ENCODE data around the gene CYP4Z1.
"Not testable (repeated sequence)": the region's sequence is repeated elsewhere in the genome, so short reads cannot be mapped to it uniquely, and the experiment has no call there.

CYP4Z1 gene, protein sequence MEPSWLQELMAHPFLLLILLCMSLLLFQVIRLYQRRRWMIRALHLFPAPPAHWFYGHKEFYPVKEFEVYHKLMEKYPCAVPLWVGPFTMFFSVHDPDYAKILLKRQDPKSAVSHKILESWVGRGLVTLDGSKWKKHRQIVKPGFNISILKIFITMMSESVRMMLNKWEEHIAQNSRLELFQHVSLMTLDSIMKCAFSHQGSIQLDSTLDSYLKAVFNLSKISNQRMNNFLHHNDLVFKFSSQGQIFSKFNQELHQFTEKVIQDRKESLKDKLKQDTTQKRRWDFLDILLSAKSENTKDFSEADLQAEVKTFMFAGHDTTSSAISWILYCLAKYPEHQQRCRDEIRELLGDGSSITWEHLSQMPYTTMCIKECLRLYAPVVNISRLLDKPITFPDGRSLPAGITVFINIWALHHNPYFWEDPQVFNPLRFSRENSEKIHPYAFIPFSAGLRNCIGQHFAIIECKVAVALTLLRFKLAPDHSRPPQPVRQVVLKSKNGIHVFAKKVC

DNA sequence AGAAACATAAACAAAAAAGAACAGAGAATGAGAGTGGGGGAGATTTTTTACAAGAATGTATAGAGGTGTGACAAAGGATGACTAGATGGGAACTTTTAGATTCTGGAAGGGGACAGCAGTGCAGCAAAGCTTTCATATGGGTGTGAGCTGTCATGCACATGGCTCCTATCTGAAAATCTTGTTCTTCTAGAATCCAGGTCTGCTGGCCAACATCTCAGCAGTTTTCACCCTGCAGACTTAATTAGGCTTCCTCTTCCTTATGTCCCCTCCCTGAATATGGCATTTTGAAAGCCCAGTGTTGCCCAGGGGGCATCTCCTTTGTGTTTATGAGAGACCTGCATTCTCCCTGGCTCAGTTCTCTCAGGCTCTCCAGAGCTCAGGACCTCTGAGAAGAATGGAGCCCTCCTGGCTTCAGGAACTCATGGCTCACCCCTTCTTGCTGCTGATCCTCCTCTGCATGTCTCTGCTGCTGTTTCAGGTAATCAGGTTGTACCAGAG lies at the start of gene CYP4Z1:
Gene CYP4Z1, plus strand, starts transcription at position 135 of the 498 bp plus-strand sequence. Its CDS starts 260 bp downstream, at position 395.
- FAIRE-seq = no peak

DNA sequence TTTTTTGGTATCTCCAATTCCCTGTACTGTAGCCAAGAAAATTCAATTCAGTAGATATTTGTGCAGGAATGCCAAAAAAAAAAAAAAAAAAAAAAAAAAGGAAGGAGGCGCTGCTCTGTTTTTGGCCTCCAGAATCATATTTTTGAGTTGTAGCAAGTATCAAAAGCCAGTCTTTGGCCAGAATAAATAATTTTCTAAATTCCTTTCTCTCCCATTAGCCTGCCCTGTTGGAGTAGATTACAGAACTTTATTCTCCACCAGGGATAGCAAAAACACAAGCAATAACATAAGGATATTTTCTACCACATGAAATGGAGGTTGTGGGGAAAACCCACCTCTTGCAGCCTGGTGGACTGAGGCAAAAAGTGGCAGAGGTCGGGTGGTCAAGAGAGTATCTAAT lies 46.0 kb upstream of the CYP4Z1 start:
- FAIRE-seq = no peak

DNA sequence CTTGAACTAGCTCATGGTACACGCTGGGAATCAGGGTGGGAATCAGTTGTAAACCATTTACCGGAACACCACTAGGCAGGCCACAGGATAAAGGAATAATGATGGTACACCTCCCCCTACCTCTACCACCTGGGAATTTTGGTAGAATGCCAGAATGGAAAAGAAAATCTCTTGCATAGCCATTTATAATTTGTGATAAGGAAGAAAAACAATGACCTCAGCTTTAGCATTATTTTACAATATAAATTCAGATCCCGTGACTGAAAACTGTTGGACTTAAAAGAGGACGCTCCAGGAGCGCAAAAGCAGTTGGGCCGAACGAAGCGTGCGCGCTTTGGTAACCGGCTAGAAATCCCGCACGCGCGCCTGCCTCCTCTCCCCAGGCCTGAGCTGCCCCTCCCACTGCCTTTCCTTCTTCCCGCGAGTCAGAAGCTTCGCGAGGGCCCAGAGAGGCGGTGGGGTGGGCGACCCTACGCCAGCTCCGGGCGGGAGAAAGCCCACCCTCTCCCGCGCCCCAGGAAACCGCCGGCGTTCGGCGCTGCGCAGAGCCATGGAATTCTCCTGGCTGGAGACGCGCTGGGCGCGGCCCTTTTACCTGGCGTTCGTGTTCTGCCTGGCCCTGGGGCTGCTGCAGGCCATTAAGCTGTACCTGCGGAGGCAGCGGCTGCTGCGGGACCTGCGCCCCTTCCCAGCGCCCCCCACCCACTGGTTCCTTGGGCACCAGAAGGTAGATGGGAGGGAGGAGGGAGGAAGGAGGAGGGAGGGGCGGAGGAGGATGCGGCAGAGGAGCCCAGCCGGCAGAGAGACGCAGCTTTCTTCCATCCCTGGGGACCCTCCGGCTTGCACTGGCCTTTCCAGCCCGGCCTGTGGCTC lies 43.5 kb upstream of the CYP4Z1 start, which contains the start of gene CYP4X1:
Gene CYP4X1, plus strand, starts transcription at position 402 of the 873 bp plus-strand sequence. Its CDS starts 149 bp downstream, at position 551.
- FAIRE-seq = no peak

DNA sequence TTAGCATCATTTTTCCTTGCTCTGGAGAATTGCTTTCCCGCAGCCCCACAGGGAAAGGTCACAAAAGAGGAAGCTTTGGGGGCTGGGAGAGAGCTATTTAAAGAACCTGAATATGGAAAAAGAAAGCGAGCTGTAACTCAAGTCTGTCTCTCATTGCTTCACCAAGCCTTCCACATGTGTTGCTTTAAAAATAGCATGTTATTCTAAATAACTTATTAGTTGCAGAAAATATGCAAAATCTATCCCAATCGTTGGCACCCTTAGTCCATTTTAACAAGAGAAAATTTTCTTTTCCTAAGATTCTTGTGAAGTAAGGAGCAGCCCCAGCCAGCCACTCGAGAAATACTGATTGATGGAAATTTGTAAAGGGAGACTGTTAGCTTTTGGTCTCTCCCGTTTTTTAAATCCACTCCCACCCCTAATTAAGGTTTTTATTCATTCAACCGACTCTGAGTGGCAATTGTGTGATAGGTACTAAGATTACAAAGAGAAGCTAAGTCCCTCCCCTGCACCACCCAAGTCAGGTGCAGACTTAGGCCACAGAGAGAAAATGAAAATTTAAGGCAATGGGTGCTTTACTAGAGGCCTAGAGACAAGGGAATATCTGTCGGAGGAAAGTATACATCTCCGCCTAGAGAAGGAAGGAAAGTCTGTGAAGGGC lies 42.8 kb upstream of the CYP4Z1 start:
- no peak for FAIRE-seq

DNA sequence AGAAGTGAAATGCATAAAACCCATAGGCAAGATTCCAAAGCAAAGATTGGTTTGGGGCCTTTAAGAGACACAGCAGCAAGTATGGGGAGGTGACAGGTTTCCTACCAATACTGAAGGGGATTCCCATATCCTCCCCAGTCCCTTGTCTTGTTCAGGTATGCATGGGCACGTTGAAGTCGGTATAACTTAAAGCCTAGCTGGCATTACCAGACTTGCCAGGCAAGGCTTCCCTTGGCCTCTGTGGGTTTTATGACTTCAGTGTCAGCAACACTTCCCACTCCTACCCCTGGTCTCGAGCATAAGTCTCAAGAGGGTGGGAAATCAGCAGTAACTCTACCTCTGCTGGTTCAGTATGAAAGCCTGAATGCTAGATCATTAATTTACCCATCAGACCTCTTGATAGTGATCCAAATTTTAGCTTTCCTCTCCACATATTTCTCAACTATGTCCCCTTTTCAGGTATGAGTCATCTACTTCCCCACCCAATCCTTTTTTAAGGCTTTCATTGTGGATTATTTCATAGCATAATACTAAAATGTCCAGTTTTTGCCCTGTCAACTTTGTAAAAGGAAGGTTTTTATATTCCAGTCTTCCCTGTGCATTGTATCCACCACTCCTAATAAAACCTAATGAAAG lies 36.7 kb upstream of the CYP4Z1 start:
- no peak for FAIRE-seq

DNA sequence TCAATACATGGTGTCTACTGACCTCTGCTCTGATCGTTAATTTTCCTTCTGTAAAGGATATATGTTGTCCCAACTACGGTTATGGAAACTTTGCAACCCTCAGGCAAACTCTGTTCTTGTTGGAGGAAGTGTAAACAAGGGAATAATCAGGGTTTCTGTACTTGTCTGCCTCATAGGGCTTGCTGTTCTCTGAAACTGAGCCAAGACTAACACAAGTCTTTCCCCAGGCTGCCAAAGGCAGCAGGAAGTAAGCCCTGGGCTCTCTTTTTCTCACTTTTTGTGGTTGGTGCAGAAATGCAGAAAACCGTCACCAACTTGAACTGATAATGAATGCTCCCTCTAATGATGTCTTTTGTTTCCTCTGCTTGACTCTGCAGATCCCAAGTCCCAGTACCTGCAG lies 36.0 kb upstream of the CYP4Z1 start:
- no peak for FAIRE-seq

DNA sequence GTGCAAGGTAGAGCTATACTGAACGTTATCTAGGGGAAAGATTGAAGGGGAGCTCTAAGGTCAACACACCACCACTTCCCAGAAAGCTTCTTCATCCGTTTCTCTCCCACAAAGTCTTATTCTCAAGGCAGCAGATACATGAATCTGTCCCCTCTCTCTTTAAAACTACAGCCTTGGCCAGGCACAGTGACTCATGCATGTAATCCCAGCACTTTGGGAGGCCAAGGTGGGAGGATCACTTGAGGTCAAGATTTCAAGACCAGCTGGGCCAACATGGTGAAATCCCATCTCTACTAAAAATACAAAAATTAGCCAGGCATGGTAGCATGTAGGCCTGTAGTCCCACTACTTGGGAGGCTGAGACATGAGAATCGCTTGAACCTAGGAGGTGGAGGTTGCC lies 35.4 kb upstream of the CYP4Z1 start:
- no peak for FAIRE-seq

DNA sequence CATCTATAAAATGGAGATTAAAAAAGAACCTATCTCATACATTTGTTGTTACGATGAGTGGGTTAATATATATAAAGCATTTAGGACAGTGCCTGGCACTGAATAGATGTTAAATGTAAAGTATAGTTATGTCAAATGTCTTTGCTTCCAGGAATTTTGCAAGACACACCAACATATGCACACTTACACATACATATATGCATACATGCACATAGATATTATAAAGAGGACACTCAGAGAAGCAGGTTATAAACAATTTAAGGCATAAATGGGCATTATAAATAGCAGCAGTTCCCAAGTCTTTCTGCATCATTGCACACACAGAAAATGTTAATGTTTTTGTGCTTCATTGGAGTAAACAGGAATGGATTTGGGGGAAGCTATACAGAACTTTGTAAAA lies 30.3 kb upstream of the CYP4Z1 start:
- no peak for FAIRE-seq

DNA sequence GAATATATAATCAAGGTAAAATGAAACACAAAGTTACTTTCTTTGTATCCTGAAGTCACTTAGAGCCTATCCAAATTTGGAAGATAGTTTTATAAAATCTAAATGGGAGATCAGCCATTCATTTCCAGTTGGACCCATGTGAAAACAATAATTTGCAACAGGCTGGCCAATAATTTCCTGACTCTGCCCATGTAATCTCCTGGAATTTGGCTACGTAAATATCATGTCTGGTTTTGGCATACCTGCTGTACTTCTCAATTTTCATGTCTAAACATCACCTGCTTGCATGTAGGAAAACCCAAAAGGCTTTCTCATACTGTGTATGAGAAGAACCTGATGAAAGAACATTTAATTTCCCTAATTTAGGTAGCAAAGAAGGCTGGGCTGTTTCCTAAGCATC lies 7.7 kb upstream of the CYP4Z1 start:
- FAIRE-seq = no peak

DNA sequence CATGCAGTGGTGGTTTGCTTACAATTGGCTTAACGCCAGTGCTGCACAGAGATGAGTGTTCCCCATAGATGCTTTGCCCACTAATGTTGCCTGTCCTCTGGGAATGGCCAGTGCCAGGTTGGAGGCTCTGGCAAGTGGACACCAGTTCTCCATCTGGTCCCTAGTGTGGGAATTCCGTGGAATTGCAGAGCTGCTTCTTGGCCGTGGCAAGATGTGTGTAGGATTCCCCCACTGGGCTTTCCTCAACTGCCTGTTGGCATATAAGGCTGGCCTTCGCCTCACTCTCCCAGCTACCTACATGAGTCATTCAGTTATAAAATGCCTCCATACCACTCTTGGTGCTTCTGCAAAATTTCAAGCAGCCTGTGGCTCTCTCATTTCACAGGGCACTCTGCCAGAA lies 2.0 kb downstream of the CYP4Z1 start:
- not testable (repeated sequence) for FAIRE-seq

DNA sequence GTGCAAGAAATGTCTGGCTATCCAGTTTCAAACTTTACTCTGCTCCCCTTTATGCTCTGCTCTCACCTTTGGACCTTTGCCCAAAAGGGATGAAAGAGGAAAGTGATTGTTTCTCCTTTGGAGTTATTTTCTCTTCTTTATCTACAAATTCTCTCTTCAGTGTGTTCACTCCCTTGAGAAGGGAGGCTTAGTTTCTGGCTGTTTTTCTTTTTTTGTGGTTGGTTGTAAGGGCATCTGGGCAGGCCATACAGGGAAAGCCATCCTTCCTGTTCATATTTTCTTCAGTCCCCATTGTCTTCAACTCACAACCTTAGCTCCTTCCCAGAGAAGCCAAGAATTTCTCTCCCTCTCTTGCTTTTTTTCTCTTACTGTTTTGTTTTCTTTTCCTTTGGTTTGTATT lies 2.5 kb downstream of the CYP4Z1 start:
- FAIRE-seq = not testable (repeated sequence)

DNA sequence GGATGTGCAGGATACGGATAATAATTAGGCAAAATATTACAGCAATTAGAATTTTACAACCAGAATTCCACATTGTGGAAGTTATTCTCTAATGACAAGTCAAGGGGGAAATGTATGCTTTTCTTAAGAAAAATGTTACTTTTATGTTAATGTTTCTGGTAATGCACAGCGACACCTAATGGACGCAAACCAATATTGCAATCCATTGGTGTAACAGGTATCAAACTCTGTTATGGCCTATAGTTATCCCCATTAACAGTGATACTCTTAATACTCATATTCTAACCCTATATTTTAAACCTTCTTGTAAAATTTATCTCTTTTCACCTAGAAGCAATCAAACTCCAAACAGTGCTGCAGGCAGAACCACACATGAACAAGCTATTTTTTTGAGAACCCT lies 22.3 kb downstream of the CYP4Z1 start:
- not testable (repeated sequence) for FAIRE-seq

DNA sequence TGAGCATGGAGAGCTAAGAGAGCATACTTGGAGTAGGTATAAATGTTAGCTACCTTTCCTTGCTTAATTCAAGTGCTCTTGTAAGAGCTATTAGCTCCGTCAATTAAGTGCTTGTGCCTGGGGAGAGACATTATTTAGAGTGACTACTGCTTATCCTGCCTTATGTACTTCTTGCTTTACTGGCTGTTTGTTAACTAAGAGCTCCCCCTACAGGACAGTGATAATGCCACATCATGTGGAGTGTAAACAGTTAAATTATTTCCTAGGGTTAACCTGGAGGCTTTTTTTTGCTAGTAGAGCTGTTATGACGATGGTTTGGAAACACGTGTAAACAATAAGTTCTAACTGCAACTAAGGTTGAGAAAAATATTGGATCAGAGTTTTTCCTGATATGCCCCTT lies 24.4 kb downstream of the CYP4Z1 start:
- FAIRE-seq = not testable (repeated sequence)

DNA sequence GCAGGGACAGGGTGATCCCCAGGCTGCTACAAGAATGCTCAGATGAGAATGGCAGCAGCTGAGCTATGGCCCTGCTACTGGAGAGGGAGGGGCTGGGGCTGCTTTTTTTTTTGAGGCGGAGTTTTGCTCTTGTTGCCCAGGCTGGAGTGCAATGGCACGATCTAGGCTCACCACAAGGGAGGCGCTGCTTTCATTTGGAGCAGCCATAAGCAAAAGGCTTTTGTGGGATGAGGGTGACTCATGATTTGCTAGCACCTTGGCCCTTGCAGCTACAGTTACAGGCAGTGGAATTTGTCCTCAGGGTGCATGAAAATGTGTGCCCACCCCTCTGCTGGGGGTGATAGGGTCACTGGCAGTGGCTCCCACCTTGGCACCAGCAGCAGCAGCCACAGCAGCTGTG lies 37.8 kb downstream of the CYP4Z1 start:
- FAIRE-seq = no peak

DNA sequence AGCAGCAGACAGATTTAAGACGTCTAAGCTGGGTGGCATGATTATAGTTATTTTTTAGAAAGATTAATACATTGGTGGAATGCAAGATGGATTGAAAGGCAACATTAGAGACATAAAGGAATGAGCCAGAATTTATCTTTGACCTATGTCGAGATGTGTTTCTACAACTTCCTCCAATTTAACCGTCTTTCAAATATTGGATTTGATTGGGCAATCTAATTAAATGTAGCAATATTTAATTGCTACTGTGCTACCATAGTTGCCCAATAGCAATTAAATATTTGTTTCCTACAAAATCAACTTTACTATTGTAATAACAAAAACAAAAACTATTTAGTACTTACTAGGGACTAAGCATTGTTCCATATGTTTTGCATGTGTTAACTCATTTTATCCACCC lies 39.8 kb downstream of the CYP4Z1 start:
- FAIRE-seq = no peak

DNA sequence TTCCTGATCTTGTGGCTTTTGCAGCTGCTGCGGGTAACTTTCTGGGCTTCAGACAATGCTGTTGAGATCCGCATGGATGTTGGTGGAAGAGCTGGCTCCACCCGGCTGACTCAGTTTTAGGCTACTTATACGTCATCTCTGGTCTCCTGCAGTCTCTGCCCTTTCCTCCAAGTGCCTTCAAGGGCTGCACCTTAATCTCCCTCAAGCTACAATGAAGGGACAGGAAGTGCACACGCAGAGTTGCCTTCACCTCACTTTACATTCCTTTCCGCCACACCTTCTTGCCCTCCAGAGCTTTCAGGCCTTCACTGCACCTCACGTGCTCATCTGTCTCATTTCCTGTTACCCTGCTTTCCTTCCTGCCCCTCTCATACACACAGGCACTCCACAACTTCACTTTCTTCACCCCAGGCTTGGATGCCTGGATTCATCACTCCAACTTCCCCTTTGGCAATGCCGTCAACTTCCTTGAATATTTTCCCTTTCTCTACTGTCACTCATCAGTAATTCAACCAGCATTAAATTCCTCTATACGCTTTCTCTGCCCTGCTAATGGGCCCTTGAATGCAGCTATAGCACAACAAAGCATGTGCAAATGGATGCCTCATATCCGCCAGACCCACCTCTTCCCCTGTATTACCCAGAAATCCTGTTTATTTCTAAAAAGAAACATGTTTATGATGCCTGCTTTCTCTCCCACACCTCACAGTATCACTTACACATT lies 41.0 kb downstream of the CYP4Z1 start:
- not testable (repeated sequence) for FAIRE-seq

DNA sequence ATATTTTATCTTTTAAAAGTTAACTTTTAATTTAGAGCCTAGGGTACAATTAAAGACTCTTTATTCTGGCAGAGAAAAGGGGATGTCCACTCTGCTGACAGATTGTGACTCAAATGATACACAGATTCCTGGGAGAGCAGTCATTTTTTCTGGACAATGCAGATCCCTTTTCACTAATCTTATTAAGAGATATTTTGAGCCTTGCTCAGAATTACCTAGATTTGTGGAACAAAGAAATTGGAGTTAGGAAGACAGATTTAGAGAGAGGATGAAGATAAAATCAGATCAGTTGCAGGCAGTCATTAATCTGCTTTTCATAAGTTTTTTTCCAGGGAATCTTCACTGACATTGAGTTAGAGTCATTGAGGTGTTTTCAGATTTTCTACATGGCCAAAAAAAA lies 42.5 kb downstream of the CYP4Z1 start:
- not testable (repeated sequence) for FAIRE-seq

DNA sequence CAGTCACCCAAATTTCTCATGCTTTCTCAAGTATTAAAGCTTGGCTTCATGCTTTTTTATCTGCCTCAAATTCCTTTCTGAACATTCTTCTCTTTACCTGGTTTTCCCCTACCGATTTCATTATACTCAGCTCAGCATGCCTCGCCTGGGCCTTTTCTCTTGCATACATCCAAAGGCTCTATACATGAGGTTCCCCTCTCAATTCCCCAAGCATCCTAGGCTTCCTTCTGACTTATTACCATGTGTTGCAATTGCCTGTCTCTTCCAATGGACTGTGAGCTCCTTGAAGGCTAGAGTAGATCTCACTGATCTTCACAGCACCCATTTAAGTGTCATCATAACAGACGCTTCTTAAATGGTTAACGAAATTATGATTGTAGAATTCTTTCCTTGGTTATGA lies 46.1 kb downstream of the CYP4Z1 start:
- FAIRE-seq = no peak

DNA sequence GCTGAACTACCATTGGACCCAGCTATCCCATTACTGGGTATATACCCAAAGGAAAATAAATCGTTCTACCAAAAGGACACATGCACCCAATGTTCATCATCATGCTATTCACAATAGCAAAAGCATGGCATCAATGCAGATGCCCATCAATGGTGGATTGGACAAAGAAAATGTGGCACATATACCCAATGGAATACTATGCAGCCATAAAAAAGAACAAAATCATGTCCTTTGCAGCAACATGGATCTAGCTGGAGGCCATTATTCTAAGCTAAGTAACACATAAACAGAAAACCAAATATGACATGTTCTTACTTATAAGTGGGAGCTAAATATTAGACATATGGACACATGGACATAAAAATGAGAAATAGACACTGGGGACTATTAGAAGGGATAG lies 54.0 kb downstream of the CYP4Z1 start:
- FAIRE-seq = not testable (repeated sequence)

DNA sequence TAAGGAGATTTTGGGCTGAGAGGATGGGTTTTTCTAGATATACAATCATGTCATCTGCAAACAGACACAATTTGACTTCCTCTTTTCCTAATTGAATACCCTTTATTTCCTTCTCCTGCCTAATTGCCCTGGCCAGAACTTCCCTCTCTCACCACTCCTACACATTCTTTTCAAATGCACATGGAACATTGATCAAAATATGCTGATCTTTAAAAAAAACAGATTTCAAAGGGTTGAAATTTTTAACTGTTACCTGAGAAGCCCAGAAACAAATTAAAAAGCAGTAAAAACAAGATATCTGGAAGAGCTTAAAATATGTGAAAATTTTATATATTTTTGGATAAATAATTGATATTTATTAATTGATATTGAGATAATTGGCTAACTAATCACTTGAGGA lies 57.8 kb downstream of the CYP4Z1 start:
- FAIRE-seq = not testable (repeated sequence)

DNA sequence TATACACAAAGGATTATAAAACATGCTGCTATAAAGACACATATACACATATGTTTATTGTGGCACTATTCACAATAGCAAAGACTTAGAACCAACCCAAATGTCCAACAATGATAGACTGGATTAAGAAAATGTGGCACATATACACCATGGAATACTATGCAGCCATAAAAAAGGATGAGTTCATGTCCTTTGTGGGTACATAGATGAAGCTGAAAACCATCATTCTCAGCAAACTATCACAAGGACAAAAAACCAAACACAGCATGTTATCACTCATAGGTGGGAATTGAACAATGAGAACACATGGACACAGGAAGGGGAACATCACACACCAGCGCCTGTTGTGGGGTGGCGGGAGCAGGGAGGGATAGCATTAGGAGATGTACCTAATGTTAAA lies 60.0 kb downstream of the CYP4Z1 start:
- FAIRE-seq = not testable (repeated sequence)

DNA sequence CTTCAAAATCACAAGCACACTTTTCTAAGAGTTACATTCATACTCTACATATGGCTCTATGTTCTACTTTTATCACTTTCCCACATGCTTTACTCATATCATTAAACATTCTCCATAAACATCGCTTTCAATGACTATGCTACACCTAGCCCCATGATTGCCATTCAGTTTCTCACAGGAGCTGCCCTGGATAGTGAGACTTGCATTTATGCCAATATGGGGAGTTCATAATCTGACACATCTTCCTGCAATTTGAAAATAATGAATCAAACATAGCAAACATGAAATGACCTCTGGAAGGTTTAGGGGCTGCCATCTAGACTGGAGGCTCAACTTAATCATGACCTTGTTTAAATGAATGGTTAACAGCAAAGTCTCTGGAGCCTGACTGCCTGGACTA lies 61.2 kb downstream of the CYP4Z1 start:
- no peak for FAIRE-seq
